HG02642 (cell line): ENCODE data around the gene EZH1.
A peak's percentile ranks its signal among the peaks of the same experiment; 100 is the strongest.
"Not testable (repeated sequence)": the region's sequence is repeated elsewhere in the genome, so short reads cannot be mapped to it uniquely, and the experiment has no call there.

Source experiments
- ATAC-seq: cut with Tn5 transposase; IDR thresholded peaks from one replicate; pipeline ENCODE4 v1.9.1; 2021; ENCODE audit warnings: mild to moderate bottlenecking; ENCODE audit not compliant: unreplicated experiment, poor library complexity

Gene EZH1

GRCh38 chr17:42673266-42673884 lies 71.5 kb downstream of the EZH1 start:
- no peak for ATAC-seq

- ATAC-seq = no peak
Observed at GRCh38 chr17:42672038-42672437, 72.8 kb downstream of the EZH1 start.

- ATAC-seq = no peak
Observed at GRCh38 chr17:42670789-42671657, 73.8 kb downstream of the EZH1 start.

GRCh38 chr17:42669977-42670788 lies 74.7 kb downstream of the EZH1 start:
- ATAC-seq = peak; percentile 32

GRCh38 chr17:42669705-42669976 lies 75.2 kb downstream of the EZH1 start:
- no peak for ATAC-seq

GRCh38 chr17:42667088-42667951 lies 77.5 kb downstream of the EZH1 start:
- no peak for ATAC-seq

GRCh38 chr17:42666126-42666525 lies 78.7 kb downstream of the EZH1 start:
- ATAC-seq = not testable (repeated sequence)

- no peak for ATAC-seq
Observed at GRCh38 chr17:42665581-42666001, 79.2 kb downstream of the EZH1 start.

- no peak for ATAC-seq
Observed at GRCh38 chr17:42660692-42661345, 84.0 kb downstream of the EZH1 start.

- ATAC-seq = not testable (repeated sequence)
Observed at GRCh38 chr17:42659932-42660274, 84.9 kb downstream of the EZH1 start.

- ATAC-seq = peak; percentile 64
Observed at GRCh38 chr17:42659079-42659931, 85.5 kb downstream of the EZH1 start, which contains the start of gene TUBG2. TUBG2 (plus strand) TSS chr17:42659284; CDS start chr17:42659504, 220 bp downstream.

- no peak for ATAC-seq
Observed at GRCh38 chr17:42657824-42658588, 86.8 kb downstream of the EZH1 start.

GRCh38 chr17:42655528-42655927 lies 89.3 kb downstream of the EZH1 start:
- ATAC-seq = no peak

GRCh38 chr17:42653179-42654124 lies 91.4 kb downstream of the EZH1 start:
- ATAC-seq = no peak

- no peak for ATAC-seq
Observed at GRCh38 chr17:42651392-42651791, 93.4 kb downstream of the EZH1 start.
